ENCODE measurements around the gene GALNT13.

Gene GALNT13

GRCh38 chr2:154488801-154489200 is 617.1 kb downstream of the GALNT13 start:
- no peak for DNase-seq (ENCODE audit: low spot score)

- no peak for DNase-seq (ENCODE audit: low spot score)
Measured at GRCh38 chr2:154489266-154489858, 617.6 kb downstream of the GALNT13 start.

DNA sequence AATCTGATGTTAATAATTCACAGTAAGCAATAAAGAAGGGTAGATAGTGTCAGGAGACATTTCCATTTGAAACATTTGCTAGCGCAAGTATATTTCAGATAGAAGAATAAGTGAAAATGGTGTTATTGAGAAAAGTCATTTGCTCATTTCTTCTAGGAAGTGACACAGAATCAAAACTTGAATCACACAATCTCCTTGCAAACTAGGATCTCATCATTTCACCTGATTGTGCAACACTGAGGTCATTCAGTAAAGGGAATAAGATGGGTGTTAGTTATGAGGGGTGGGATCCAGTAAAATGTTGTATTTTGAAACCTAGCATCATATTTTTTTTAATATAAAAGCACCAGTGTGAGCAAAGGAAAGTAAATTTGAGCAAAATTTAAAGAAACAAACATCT is 618.8 kb downstream of the GALNT13 start:
- DNase-seq (ENCODE audit: low spot score): no peak

DNA sequence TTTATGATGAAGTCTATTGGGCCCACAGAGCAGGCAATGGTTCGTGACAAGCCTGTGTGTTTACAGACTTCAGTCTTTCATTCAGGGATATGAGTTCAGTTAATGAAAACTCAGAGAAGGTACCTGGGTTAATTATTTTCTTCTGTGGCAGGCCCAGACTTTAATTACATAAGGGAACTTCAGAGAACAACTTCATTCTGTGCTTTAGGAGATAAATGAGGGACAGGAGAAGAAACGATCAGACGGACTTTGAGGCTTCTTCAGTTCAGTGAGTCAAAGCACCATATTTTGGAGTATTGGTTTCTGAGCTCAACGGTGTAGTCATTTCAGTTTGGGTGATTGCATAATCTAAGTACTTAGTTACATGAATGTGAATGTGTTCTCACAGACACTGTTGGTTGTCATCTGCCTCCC is 623.7 kb downstream of the GALNT13 start:
- no peak for DNase-seq (ENCODE audit: low spot score)

DNA sequence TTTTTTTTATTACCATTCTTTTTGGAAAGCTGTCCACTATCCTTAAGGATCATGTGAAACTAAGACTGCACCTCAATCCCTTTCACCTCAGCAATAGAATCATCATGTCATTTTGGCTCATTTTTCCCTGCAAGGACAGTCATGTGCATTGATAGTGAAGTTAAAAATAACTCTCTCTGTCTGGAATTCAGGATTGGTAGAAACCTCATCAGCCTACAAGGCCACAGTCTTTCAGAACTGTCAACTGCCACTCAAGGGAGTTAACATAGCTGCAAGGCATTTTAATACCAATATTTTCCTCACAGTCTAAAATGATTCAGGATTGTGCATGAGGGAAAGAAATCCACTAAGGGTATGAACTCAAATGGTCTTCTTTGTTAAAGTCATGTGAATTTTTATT is 625.3 kb downstream of the GALNT13 start:
- DNase-seq (ENCODE audit: low spot score): no peak

Measured in CD4-positive, alpha-beta T cell treated with Interleukin-15 for 4 hours (primary cell).